Liver (tissue), 3 donors: ENCODE results near the gene PALS2.

Experiments
- CTCF ChIP-seq: fragments of 150-350 bp; IDR thresholded peaks from 2 replicates; pipeline ENCODE4 v1.5.1; 2017; ENCODE audit warnings: improper control_type of control experiment, low read depth, low read length; ENCODE audit not compliant: missing input control
- RAD21 ChIP-seq, 2 donors: IDR thresholded peaks; 2 replicates each; pipeline ENCODE4 v1.6.1; 2016; ENCODE audit warnings: antibody characterized with exemption in 2 of 2, mild to moderate bottlenecking in 2 of 2
- donor health status: healthy.
- donor health status: healthy.

GRCh38 chr7:24570983-24571382, 2.3 kb upstream of the PALS2 start:
- TF ChIP-seq CTCF (no peak), RAD21 (IDR thresholded peaks at IDR 0.05) (no peak)
